Smooth muscle cell (in vitro differentiated cells): ENCODE results near the gene MORF4L1. TPM values are rescaled to one million over a fixed set of nuclear protein-coding genes. Genes with fewer than 3 reads are reported as not detected.
A peak's percentile ranks its signal among the peaks of the same experiment; 100 is the strongest.

Experiments
- DNase-seq: peaks from one replicate; lab custom pipeline; 2025; ENCODE audit not compliant: unreplicated experiment; lab: John Stamatoyannopoulos, UW
- H2AFZ ChIP-seq: fragments of 200-600 bp; sonication (generic); 2 replicates; pipeline ENCODE4 v1.6.0; 2016; ENCODE audit warnings: antibody characterized with exemption, low read depth, mild to moderate bottlenecking
- H3F3A ChIP-seq: fragments of 200-600 bp; sonication (generic); 2 replicates; pipeline ENCODE4 v1.6.0; 2017; ENCODE audit warnings: antibody characterized with exemption, low read depth
- H3K27ac ChIP-seq: fragments of 200-600 bp; sonication (generic); 2 replicates; pipeline ENCODE4 v1.5.1; 2016; ENCODE audit warnings: low read depth, mild to moderate bottlenecking
- H3K27me3 ChIP-seq: fragments of 200-600 bp; sonication (generic); 2 replicates; pipeline ENCODE4 v1.6.1; 2016; ENCODE audit warnings: low read depth, mild to moderate bottlenecking
- H3K36me3 ChIP-seq: fragments of 200-600 bp; sonication (generic); 2 replicates; pipeline ENCODE4 v1.5.1; 2016; ENCODE audit warnings: low read depth
- H3K4me1 ChIP-seq: fragments of 200-600 bp; sonication (generic); 2 replicates; pipeline ENCODE4 v1.5.1; 2016; ENCODE audit warnings: low read depth
- H3K4me2 ChIP-seq: fragments of 200-600 bp; sonication (generic); 2 replicates; pipeline ENCODE4 v1.6.0; 2016; ENCODE audit warnings: mild to moderate bottlenecking
- H3K4me3 ChIP-seq: fragments of 200-600 bp; sonication (generic); 2 replicates; pipeline ENCODE4 v1.5.1; 2016; ENCODE audit warnings: mild to moderate bottlenecking
- H3K79me2 ChIP-seq: fragments of 200-600 bp; sonication (generic); 2 replicates; pipeline ENCODE4 v1.6.0; 2016; ENCODE audit warnings: low read depth, mild to moderate bottlenecking
- H3K9ac ChIP-seq: fragments of 200-600 bp; sonication (generic); 2 replicates; pipeline ENCODE4 v1.6.0; 2016; ENCODE audit warnings: low read depth
- H3K9me3 ChIP-seq: fragments of 200-600 bp; sonication (generic); replicated peaks from 2 replicates; pipeline ENCODE4 v1.5.1; 2016; ENCODE audit warnings: low read depth
- H4K20me1 ChIP-seq: fragments of 200-600 bp; sonication (generic); 2 replicates; pipeline ENCODE4 v1.6.0; 2016; ENCODE audit warnings: low read depth
- WGBS: methylation state at CpG from one replicate; pipeline ENCODE4 v1.1.7; 2016; ENCODE audit warnings: low lambda C conversion rate; 5-methylcytosine and 5-hydroxymethylcytosine counted together
- polyA plus RNA-seq: library from polyadenylated mRNA; unstranded; fragments of >200 nt; fragmentation: Nextera tagmentation; extraction: Ambion mirVana; gene quantifications from 2 replicates; pipeline ENCODE4 v1.2.1, GENCODE V29; 2016
- total RNA-seq: library from RNA; depleted of rRNA; stranded (reverse); fragments of >200 nt; gene quantifications from 2 replicates; pipeline ENCODE4 v1.2.3, GENCODE V29; 2014
- TF ChIP-seq, protein P1 (sequence below): fragments of 200-600 bp; sonication (generic); IDR thresholded peaks from 2 replicates; pipeline ENCODE4 v1.5.1; 2017; ENCODE audit warnings: borderline replicate concordance, mild to moderate bottlenecking, antibody characterized with exemption; ENCODE audit not compliant: insufficient read depth, poor library complexity, severe bottlenecking

The MORF4L1 gene, protein sequence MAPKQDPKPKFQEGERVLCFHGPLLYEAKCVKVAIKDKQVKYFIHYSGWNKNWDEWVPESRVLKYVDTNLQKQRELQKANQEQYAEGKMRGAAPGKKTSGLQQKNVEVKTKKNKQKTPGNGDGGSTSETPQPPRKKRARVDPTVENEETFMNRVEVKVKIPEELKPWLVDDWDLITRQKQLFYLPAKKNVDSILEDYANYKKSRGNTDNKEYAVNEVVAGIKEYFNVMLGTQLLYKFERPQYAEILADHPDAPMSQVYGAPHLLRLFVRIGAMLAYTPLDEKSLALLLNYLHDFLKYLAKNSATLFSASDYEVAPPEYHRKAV
- total RNA-seq (399 and 436 TPM in 2 replicates), polyA plus RNA-seq (435 and 457 TPM in 2 replicates)

DNA sequence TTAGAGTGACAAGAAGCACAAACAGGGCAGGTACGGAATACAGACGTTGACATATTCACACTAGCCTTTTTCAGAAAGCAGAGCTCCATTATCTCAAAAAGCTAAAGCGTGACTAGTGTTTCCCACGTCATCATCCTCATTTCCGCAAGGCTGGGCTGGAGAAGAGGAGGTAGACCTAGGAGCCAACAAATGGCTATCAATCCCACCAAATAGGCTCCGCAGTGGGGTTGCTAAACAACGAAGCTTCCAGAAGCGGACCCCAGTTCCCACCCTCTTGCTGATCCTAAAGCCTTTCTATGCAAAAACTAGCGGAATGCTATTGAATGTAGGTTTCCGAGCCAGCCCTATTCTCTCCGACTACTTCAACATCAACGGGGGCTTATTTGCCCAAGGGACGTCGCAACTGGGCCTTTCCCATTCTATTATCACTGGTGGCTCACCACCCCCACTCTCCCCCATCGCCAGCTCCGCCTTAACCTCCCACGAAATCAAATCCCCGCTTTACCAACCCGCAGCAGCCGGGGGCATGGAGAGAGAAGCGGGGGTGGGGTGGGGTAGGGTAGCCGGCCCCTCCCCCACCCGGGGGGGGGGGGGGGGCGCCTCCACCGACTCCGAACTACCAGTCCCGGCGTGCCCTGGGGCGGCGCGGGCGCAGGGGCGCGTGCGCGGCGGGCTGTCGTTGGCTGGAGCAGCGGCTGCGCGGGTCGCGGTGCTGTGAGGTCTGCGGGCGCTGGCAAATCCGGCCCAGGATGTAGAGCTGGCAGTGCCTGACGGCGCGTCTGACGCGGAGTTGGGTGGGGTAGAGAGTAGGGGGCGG lies at the start of gene MORF4L1:
Gene MORF4L1 (plus strand): TSS at position 736 of the 817 bp plus-strand sequence. CDS start 128 bp downstream, outside the sequence.
- TF ChIP-seq, protein P1, sequence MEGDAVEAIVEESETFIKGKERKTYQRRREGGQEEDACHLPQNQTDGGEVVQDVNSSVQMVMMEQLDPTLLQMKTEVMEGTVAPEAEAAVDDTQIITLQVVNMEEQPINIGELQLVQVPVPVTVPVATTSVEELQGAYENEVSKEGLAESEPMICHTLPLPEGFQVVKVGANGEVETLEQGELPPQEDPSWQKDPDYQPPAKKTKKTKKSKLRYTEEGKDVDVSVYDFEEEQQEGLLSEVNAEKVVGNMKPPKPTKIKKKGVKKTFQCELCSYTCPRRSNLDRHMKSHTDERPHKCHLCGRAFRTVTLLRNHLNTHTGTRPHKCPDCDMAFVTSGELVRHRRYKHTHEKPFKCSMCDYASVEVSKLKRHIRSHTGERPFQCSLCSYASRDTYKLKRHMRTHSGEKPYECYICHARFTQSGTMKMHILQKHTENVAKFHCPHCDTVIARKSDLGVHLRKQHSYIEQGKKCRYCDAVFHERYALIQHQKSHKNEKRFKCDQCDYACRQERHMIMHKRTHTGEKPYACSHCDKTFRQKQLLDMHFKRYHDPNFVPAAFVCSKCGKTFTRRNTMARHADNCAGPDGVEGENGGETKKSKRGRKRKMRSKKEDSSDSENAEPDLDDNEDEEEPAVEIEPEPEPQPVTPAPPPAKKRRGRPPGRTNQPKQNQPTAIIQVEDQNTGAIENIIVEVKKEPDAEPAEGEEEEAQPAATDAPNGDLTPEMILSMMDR = no peak
- Histone ChIP-seq H3K27ac (peak within 1 kb of the TSS; percentile 100), H4K20me1 (peaks cover 39% of the 10 kb centered on the region), H3K9ac (peak within 1 kb of the TSS; percentile 100), H3K4me1 (peaks cover 22% of the 10 kb centered on the region), H3K4me2 (peak within 1 kb of the TSS; percentile 92), H2AFZ (peak within 1 kb of the TSS; percentile 90), H3K4me3 (peak within 1 kb of the TSS; percentile 85), H3F3A (peaks cover 5% of the 10 kb centered on the region), H3K79me2 (peaks cover 42% of the 10 kb centered on the region), H3K36me3 (no peaks in the 10 kb centered on the region), H3K27me3 (no peaks in the 10 kb centered on the region), H3K9me3 (no peaks in the 10 kb centered on the region)
- DNase-seq = peak; percentile 92
- 1% methylated on average over 32 of the region's 52 CpGs for WGBS

DNA sequence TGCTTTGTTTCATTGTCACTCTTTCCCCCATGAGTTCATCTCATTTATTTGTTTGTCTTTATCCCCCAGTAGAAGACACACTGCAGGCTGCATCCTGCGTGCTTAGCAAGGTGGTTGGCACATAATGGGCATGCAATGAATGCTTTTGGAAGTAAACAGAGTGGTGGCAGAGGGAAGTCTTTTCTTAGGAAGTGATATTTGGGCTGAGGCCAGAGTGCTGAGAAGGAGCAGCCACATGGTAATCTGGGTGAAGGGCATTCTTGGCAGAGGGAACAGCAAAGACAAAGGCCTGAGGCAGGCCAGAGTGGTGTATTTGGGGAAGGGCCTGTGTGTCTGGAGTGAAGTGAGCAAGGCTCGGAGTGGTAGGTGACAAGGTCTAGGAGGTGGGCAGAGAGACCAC lies 43.8 kb upstream of the MORF4L1 start:
- no peak overlapping the region for H3K4me2 ChIP-seq
- no peaks in the 10 kb centered on the region for H3K4me1 ChIP-seq
- H3K79me2 ChIP-seq = no peaks in the 10 kb centered on the region
- DNase-seq = no peak
- H3K9me3 ChIP-seq = no peaks in the 10 kb centered on the region
- no peak overlapping the region for H2AFZ ChIP-seq
- H3F3A ChIP-seq = no peaks in the 10 kb centered on the region
- H3K4me3 ChIP-seq = no peak overlapping the region
- no peaks in the 10 kb centered on the region for H3K27me3 ChIP-seq
- H3K27ac ChIP-seq = no peak overlapping the region
- no peak overlapping the region for H3K9ac ChIP-seq
- no peaks in the 10 kb centered on the region for H3K36me3 ChIP-seq
- 88% methylated on average over 2 of the region's 2 CpGs for WGBS
- TF ChIP-seq, protein P1 = no peak
- no peaks in the 10 kb centered on the region for H4K20me1 ChIP-seq

GRCh38 chr15:78830514-78831228 lies 42.0 kb upstream of the MORF4L1 start:
- no peak overlapping the region for H3K27ac ChIP-seq
- no peaks in the 10 kb centered on the region for H3K27me3 ChIP-seq
- no peak overlapping the region for H3K4me3 ChIP-seq
- no peaks in the 10 kb centered on the region for H3K9me3 ChIP-seq
- TF ChIP-seq, protein P1 = no peak
- DNase-seq = no peak
- H3K4me2 ChIP-seq = no peak overlapping the region
- H3F3A ChIP-seq = no peaks in the 10 kb centered on the region
- H3K79me2 ChIP-seq = no peaks in the 10 kb centered on the region
- H3K36me3 ChIP-seq = no peaks in the 10 kb centered on the region
- no peak overlapping the region for H2AFZ ChIP-seq
- H3K4me1 ChIP-seq = no peaks in the 10 kb centered on the region
- 95% methylated on average over 38 of the region's 52 CpGs for WGBS
- H4K20me1 ChIP-seq = no peaks in the 10 kb centered on the region
- H3K9ac ChIP-seq = no peak overlapping the region
